Hematopoietic multipotent progenitor cell treated with erythropoietin and hydrocortisone succinate and interleukin-3 and kit ligand, for 15 days (in vitro differentiated cells): Measurements from ENCODE around the gene LDLRAD3.
A peak's percentile ranks its signal among the peaks of the same experiment; 100 is the strongest.

Experiments used
- DNase-seq: peaks from one replicate; pipeline ENCODE4 v3.0.0-alpha.2; 2015; ENCODE audit warnings: low spot score

LDLRAD3 gene

DNA sequence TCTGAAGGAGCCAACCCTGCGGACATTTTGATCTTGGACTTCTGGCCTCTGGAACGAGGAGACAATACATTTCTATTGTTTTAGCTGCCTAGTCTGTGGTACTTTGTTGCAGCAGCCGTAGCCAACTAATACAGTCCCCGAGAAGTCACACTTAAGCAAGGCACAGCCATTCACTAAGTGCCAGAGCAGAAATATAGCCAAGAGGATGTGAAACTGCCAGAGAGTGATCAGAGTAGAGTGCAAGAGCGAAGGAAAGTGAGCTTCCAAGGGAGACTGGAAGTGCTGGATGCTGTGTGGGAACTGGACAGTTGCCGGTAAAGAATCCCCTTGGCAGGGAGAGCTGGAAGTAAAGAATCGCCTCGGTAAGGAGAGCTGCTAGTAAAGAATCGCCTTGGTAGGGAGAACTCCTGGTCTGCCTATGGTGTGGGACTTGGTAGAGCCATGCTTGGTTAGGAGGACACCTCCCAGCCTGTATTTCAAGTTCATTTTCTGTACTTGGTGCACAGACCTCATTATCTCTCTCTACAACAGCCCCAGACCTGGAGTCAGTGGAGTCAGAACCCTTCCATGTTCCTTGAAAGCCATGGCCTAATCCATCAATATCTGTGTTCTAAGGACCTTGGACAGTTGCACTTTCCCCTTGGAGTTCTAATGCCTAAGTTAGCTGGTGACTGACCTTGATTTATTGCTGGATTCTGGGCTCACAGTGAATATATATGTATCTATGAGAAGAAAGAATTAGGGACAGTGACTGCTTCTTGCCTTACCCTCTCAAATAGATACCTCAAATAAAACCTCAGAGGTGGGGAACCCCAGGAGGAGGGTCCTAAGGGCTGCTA is 162.1 kb downstream of the LDLRAD3 start:
- DNase-seq: no peak

DNA sequence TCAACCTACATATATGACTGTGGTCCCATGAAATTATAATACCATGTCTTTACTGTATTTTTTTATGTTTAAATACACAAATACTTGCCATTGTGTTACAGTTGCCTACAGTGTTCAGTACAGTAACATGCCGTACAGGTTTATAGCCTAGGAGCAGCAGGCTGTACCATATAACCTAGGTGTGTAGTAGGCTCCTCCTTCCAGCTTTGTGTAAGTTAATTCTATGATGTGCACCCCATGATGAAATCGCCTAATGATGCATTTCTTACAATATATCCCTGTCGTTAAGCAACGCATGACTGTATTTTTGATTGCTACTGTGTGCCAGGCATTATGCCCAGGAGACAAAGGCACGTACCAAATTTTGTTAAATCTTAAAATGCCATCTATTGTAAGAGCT is 163.7 kb downstream of the LDLRAD3 start:
- DNase-seq: no peak

DNA sequence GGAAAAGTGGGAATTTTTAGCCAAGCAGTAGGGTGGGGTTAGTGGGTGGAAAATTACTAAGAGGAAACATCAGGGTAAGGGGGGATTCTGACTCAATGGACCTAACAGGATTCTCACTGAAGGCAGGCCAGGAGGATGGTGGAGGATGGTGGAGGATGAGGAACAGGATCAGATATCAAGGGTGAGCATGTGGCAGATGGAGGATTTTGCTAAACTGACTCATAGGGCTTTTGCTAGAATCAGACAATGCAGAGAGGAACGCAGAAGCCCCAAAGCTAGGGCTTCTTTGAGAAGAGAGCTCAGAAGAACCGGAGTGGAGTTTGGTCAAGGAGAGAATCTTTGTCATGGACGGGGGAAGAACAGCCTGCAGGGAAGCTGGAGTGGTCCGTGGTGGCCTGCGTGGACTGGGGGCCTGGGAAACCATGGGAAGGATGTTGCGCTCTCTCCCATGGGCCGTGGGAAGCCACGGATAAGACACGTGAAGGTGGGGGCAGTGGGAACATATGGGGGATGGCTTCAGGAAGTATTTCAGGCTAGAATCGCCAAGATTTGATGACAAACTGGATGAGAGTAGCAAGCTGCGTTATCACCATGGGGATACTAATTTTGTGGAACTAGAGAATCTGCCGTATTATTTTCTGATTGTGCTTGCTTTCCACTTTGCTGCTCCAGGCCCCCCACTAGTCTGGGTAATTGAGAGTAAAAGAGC is 165.2 kb downstream of the LDLRAD3 start:
- DNase-seq: no peak

DNA sequence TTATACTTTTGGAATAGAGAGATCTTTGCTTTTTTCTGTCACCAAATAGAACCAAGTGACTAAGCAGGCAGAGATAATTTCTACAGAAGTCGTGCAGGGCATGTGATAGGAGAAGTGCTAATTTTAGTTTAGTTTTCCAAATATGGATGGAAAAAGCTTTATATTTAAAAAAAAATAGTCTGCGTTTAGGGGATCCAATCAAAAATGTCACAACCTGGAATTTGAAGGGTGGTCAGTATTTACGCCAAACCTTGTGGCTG is 165.7 kb downstream of the LDLRAD3 start:
- DNase-seq: no peak

DNA sequence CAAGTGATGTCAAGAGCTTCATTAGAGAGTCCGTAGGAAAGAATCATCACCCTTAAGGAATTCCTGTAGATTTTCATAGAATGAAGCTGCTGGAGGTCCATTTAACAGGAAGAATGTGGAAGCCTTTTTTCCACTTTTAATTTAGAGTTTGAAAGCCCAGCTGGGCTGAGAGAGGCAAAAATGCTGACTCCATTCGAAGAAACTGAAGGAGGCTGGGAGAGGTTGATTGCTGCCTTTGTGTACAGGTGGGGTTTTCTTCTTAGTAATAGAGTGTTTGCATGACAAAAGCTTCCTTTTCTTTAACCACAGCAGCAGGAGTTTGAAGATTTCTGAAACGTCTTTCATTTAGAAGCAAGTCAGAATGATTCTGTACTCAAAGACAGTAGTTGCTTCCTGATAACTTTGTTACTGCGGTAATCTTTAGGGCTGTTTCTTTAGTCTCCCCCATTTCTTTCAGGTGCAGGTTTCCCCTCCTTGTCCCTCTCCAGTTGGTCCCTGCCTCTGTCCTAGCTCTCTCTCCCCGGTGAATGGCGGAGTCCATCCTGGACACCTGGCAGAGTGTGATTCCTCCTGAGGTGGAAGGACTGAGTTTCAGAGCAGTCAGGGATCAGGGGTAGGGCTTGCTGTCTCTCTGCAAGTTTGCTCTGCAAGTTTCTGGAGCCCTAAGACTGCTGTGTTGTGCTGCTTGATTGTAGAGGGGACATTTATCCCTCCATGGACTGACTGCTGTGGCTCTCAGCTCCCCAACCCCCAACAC is 166.2 kb downstream of the LDLRAD3 start:
- DNase-seq: no peak

DNA sequence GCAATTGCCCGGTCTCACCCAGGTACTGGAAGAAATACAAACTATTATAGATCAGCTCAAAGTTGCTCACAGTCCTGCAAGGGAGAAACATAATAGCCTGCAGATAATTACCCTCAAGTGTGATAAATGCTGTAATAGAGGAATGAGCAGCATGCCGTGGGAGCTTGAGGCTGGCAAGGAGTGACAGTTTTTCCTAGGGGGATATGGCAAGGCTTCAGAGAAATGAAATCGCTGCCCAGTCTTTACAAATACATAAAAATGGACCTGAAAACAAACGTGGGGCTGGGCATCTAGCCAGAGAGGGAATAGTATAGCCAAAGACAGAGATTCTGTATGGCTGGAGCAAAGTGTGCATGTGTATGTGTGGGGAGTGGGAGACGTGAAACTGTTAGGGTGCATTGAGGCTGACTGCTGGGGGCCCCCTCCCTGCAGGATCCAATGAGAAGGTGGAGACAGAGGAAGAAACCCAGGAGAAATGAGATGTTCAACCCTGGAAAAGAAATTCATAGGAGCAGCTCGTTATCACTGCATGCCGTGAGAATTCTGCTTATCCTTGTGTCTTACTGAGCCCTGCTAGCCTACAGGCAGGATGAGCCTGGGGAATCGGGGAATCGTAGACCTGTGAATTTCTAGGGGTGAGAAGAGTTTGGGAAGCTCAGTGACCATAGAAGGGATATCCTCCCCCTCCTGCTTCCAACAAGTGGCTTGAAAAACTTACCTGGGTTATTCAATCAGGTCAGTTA is 167.0 kb downstream of the LDLRAD3 start:
- DNase-seq: no peak

DNA sequence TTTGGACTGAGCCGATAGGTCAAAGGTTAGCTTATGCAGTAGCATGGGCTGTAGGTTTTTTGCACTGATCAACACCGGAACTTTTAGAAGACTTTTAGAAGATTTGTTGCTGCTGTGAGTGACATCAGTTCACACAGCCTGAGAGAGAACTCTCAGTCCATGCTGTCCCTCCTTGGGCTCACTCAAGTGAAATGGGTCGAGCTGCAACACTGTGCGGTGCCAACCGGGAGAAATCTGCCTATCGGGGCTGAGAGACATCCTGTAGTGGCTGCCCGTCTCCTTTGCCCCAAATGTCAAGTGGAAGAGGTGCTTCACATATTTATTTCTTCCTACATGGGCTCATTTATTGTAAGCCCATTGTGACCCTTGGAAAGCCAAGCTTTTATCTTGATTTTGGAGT is 170.2 kb downstream of the LDLRAD3 start:
- DNase-seq: no peak

DNA sequence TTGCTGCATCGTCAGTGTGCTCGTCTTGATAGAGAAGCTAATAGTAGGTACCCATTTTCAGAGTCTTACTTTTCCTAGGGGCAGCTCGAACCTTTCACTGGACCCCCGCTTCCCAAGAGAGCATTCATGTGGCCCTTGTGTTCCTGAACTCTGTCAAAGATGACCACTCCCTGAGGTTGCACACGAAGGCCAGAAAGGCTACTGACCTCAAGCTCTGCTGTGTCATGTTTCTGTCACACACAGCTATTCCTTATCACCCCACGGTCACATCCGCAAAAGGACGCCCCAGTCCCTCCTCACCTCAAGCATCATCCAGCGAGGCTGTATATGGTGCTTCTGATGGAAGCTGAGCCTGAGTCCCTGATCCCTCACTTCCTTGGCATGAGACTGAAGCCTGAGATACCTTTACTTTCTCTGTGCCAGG is 171.5 kb downstream of the LDLRAD3 start:
- DNase-seq: no peak

DNA sequence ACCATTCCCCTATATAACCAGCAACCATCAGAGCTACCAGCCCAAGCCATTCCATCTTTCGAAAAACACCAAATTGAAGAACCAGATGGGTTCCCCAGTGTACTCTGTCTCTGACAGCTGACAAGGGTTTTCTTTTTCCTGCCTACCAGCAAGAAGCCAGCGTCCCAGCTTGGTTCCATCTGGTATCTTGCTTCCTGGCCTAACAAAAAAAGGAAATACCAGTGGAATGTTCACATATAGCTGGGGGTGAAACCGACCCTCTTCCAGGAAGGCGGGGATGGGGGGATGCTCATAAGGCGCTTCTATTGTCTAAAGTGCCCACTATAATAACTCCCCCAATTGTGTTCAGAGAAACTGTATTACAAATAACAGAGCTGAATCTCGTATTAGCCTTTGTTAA is 172.3 kb downstream of the LDLRAD3 start:
- DNase-seq: no peak

DNA sequence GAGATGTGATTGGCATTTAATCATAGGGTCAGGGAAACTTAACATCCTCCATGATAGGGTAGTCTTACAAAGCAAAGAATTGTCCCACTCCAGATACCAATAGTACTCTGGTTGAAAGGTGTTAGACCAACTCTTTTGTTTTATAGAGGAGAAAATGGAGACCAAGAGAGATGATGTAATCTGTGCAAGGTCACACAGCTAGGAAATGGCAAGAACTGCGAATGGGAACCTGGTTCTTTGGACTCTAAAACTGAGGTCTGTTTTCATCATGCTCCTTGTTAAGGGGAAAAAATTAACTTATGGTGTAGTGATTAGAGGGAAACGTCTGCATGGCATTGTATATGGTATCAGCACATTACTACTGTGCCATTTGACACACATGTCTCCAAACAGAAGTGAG is 174.2 kb downstream of the LDLRAD3 start:
- DNase-seq: no peak

DNA sequence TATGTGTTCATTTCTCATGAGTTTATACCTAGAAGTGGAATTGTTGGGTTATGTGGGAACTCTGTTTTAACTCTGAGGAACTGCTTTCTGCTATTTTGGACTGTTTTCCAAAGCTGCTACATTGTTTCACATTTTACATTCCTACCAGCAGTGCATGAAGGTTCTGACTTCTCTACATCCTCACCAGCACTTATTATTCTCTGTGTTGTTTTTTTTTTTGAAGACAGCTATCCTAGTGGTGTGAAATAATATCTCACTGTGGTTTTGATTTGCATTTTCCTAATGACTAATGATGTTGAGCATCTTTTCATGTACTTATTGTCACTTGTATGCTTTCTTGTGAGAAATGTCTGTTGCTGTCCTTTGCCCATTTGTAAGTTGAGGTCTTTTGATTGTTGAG is 175.4 kb downstream of the LDLRAD3 start:
- no peak for DNase-seq

DNA sequence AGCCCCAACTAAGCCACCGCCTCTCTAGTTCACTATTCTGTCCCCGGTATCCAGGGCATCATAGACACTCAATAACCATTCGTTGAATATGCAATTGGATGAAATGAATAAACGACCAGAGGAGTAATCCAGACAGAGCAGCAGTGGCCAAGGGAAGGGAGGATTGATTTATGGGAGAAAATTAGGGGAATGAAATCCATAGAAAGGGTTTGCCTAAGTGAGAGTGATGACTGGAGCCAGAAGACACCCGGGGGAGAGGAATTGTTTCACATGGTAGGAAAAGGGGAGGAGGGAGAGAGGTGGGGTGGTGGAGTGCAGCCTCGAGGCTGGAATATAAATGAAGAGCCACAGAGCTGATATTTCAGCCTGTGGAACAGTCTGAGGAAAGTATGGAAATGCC is 177.2 kb downstream of the LDLRAD3 start:
- DNase-seq: no peak

DNA sequence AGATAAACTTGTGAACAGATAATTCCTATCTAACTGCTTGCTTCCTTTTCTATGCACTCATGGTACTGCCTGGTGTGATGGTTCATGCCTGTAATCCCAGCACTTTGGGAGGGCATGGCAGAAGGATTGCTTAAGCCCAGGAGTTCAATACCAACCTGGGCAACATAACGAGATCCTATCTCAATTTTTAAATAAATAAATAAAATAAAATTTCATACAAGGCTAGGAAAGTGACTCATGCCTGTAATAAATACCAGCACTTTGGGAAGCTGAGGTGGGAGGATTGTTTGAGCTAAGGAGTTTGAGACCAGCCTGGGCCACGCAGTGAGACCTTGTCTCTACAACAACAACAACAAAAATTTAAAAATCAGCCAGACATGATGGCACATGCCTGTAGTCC is 178.8 kb downstream of the LDLRAD3 start:
- DNase-seq: no peak

DNA sequence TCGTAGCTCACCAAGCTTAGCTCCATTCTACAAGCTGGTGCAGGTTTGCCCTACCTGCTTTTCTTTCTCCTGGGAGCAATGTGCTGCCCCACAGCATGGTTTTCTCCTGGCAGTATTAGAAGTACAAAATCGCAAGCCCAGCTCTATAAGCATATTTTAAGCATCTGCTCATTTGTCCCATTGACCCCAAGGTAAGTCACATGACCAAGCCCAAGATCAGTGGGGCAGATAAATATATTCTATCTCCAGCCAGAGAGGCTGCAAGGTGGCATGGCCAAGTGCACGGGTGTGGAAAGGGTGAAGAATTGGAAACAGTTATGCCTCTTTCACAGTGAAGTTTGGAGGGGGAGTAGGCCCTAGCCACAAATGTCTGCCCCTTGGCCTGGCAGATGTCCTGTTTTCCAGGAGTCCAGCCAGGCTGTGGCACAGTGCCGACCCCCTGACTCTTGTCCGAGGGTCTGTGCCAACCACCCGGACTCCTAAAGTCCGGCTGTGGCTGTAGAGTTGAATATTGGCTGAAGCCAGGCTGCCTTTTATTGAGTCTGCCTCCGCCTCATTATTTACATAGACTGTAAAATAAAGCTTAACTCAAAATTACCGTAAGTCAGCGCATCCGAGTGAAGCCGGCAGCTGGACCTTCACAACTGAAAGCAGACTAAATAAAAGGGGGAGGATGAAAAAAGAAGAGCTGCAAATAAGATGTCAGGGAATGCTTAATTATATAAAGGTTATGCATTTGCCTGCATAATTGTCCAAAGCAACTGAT is 179.7 kb downstream of the LDLRAD3 start:
- no peak for DNase-seq

DNA sequence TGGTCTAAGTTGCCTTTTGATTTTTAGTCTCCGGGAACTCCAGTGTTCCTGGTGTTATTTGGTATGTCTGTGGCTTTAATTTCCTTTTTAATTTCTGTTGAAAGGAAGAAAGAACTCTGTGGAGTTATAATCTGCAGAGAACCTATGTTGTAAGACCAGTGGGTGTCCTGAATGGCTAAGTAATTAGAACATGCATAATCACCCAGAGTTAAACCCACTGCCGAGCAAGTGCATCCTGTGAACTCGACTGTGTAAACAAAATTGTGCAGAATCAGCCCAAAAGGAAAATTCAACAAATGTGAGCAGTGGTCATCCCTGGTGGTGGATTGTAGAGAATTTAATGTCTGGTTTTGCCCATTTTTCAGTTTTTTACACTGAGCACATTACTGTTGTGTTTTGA is 182.8 kb downstream of the LDLRAD3 start:
- DNase-seq: no peak

DNA sequence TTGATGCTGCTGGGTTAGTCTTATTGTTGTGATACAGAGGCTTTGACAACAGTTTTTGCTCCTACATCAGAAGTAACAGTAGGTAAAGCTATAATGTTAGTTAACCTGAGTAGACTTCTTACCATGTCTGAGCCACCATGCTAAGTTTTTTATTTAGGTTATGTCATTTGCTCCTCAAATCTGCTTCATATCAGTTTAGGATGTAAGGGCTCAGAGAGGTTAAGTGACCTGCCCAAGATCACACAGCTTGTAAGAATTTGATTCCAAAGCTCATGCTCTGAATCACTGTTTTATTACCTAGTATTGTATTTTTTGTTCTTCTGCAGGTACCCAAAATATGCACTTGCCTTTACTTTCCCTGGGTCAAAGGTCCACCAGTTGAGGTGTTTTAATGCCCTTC is 183.7 kb downstream of the LDLRAD3 start:
- no peak for DNase-seq

DNA sequence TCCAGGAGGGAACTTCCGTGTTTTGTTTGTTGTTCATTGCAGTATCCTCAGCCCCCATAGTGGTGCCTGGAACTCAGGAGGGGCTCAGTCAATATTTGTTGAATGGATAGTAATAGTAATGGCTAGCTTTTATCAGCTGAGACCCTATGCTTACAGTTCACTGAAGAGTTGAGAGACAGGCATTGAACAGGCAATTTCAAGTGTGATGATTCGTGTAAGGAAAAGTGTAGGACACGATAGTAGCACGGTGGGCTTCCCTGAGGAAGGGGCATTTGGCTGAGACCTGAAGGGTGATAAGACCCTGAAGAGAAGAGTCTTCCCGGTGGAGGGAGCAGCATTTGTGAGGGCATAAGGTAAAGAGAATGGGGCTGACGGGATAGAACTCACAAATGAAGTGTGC is 186.1 kb downstream of the LDLRAD3 start:
- no peak for DNase-seq

DNA sequence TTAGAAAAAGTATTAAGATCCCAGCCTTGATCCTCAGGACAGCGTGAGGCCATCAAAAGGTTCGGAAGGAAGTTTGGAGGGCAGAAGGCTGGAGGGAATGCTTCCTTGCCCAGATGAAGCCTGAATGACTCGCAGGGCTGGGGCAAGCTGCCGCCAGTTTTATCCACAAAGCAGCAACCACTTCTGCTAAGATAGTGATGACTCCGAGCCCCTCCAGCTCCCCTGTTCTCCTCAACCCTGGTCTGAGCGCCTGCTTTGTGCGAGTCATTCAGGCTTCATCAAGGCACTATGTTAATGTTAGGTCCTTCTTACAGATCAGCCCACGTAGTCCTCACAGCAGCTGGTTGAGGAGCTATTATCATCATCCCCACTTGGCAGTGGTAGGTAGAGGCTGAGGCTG is 186.5 kb downstream of the LDLRAD3 start:
- no peak for DNase-seq

DNA sequence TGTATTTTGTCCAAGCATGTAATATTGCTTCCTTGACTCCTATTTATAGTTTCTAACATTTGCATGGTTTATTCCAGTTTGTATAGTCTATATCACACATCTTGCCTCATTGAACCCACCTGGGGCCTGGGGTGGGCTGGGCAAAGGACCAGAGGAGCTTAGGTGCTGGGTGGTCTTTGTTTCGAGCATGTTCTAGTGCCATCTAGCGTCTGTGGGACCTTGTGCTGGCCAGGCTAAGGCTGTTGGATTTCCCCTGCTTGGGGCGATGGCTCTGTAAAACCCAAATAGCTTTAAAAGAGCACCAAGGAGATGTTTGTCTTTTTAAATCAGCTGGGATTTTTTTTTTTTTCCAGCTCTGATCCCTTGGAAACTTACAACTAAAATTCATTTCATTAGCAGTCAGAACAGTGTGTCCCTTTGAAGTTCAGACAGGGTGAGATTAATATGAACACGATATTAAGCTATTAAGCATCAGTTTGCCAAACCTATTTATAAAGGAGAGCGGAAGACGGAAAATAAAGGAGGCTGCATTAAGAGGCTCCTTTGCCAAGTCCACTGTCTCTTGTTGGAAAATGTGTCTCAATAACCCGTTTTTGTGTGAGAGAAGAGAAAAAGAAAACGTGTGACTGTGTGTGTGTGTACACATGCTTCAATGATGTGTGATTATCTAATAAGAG is 188.0 kb downstream of the LDLRAD3 start:
- DNase-seq: peak; percentile 41

DNA sequence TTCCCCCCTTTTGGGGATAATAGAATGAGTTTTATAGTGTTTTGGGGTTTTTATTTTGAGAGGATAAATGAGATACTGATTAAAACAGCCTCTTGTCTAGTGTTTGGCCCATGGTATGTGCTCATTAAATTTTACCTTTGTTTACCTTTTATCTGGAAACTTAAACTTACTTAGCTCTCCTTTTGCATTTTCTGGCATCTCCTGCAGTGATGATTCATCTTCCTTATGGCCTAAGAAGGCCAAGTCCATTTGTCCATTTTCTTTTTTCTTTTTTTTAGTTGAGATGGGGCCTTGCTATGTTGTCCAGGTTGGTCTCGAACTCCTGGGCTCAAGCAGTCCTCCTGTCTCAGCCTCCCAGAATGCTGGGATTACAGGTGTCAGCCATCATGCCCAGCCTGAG is 189.1 kb downstream of the LDLRAD3 start:
- DNase-seq: no peak

DNA sequence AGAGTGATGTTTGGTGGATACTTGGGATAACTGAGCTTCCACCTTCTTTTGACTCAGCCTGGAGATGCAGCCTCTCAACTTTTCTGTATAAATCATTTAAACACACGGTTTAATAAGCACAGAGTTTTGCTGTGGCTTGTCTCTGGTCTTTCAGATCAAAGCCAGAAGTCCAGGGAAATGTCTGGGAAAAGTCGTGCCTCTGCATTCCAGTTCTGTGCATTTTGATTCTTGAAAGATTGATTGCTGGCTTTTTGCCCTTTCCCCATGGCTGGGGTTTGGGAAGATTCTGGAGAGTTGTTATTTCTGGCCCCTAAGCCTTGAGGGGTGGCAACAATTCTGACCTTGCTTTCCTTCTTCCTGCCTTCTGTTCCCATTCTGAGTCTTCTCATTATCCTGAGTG is 191.2 kb downstream of the LDLRAD3 start:
- no peak for DNase-seq
